NAMALWA (cell line): ENCODE data around the gene TCN2.
"Not testable (repeated sequence)": the region's sequence is repeated elsewhere in the genome, so short reads cannot be mapped to it uniquely, and the experiment has no call there.

Experiments
- DNase-seq: peaks from one replicate; pipeline ENCODE4 v3.0.0-alpha.2; 2015; ENCODE audit warnings: low spot score

Gene TCN2

DNA sequence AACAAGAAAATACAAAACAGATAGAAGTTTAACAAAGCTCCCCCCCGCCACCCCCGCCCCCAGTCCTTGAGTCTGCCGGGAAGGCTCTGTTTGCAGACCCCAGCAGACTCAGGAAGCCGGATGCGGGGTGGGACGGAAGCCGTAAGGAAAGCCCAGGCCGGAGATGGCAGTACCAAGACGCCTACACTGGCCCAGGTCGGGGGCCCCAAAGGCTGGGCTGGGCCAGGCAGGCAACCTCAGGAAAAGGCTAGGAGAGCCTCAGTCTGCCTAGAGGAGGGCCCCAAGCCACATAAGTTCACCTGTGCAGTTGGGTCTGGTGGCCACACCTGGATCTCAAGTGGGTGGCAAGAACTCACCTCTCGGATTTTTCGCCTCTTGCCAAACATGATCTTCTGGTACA is 28.5 kb upstream of the TCN2 start:
- no peak for DNase-seq

GRCh38 chr22:30580896-30581295 is 26.1 kb upstream of the TCN2 start:
- no peak for DNase-seq

GRCh38 chr22:30582051-30582450 is 24.9 kb upstream of the TCN2 start:
- DNase-seq: no peak

- no peak for DNase-seq
Measured at GRCh38 chr22:30582788-30583545, 24.0 kb upstream of the TCN2 start.

GRCh38 chr22:30584441-30584840 is 22.5 kb upstream of the TCN2 start:
- no peak for DNase-seq

DNA sequence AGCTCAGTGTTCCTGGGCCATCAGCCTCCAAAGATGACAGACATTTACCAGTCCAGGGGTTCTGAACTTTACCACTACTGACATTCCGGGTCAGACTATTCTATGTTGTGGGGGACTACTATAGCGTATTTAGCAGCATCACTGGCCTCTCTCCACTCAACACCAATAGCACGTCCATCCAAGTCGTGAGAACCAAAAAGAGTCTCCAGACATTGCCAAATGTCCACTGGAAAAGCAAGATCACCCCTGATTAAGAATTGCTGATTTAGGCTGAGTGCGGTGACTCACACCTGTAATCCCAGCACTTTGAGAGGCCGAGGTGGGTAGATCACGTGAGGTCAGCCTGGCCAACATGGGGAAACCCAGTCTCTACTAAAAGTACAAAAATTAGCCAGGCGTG is 20.6 kb upstream of the TCN2 start:
- no peak for DNase-seq

- DNase-seq: peak; percentile 43
Measured at GRCh38 chr22:30591191-30591587, 15.8 kb upstream of the TCN2 start.

GRCh38 chr22:30591588-30592359 is 15.2 kb upstream of the TCN2 start, which contains the start of gene PES1:
PES1 (minus strand) TSS chr22:30591910; CDS start chr22:30591833, 77 bp downstream.
- DNase-seq: peak; percentile 99

DNA sequence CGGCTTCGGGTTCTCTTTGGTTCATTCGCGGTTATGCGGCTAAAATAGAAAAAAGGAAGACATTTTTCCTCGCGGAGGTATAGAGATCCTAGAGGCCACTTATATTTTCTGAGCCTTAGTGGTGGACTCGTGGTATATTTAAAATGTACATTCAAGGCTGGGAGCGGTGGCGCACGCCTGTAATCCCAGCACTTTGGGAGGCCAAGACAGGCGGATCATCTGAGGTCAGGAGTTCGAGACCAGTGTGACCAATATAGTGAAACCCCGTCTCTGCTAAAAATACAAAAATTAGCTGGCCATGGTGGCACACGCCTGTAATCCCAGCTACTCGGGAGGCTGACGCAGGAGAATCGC is 14.6 kb upstream of the TCN2 start:
- not testable (repeated sequence) for DNase-seq

DNA sequence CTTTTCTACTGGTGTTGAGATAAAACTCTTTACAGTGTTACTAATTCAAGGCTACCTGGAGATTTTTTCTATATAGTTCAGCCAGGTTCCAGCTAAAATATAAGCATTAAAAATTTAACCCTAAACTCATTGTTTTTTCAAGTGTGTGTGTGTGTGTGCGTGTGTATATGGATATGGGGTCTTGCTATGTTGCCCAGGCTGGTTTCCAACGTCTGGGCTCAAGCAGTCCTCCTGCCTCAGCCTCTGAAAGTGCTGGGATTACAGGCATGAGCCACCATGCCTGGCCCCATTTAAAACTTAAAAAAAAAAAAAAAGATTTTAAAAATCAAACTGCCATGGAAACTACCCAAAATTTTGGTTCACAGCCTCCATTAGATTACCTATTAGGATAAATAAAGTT is 10.8 kb upstream of the TCN2 start:
- DNase-seq: no peak

DNA sequence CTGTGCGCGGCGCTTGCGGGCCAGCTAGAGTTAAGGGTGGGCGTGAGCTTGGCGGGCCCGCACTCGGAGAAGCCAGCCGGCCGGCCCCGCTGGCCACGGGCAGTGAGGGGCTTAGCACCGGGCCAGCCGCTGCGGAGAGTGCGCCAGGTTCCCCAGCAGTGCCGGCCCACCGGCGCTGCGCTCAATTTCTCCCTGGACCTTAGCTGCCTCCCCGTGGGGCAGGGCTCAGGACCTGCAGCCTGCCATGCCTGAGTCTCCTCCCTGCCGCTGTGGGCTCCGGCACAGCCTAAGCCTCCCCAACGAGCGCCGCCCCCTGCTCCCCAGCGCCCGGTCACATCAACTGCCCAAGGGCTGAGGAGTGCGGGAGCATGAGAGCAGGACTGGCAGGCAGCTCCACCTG is 10.1 kb upstream of the TCN2 start:
- DNase-seq: no peak

DNA sequence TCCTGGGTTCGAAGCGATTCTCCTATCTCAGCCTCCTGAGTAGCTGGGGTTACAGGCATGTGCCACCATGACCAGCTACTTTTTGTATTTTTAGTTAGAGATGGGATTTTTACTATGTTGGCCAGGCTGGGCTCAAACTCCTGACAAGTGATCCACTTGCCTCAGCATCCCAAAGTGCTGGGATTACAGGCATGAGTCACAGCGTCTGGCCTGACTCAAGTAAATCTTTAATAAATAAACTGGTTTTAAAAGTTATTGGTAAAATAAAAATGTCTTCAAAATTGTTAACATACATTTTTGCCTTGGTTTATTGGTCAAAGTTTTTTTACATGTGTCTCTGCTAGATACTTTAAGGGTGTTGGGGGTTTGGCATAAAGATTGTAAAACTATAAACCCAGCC is 8.0 kb upstream of the TCN2 start:
- DNase-seq: no peak

- DNase-seq: no peak
Measured at GRCh38 chr22:30600921-30601320, 6.1 kb upstream of the TCN2 start.

DNA sequence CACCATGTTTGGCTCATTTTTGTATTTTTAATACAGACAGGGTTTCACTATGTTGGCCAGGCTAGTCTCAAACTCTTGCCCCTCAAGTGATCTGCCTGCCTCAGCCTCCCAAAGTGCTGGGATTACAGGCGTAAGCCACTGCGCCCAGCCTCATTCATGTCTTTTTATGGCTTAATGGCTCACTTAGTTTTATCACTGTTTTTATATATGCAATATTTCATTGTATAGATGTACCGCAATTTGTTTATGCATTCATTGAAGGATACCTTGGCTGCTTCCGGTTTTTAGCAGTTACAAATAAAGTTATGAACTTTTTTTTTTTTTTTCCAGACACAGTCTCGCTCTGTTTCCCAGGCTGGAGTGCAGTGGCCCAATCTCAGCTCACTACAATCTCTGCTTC is 5.5 kb upstream of the TCN2 start:
- no peak for DNase-seq

GRCh38 chr22:30602049-30602448 is 4.9 kb upstream of the TCN2 start:
- peak; percentile 76 for DNase-seq

GRCh38 chr22:30603801-30604200 is 3.2 kb upstream of the TCN2 start:
- no peak for DNase-seq

DNA sequence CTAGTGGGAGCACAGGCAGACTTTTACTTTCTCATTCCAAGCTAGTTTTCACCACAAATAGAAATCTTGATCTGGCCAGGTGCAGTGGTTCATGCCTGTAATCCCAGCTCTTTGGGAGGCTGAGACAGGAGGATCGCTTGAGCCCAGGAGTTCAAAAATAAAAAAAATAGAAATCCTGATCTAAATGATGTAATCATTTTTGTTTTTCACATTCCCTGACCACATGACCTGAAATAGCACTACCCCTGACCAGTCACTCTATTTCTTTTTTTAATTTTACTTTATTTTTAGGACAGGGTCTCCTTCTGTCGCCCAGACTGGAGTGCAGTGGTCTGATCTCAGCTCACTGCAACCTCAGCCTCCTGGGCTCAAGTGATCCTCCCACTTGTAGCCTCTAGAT is 2.3 kb upstream of the TCN2 start:
- no peak for DNase-seq

- DNase-seq: peak; percentile 74
Measured at GRCh38 chr22:30605449-30606110, 1.4 kb upstream of the TCN2 start.

DNA sequence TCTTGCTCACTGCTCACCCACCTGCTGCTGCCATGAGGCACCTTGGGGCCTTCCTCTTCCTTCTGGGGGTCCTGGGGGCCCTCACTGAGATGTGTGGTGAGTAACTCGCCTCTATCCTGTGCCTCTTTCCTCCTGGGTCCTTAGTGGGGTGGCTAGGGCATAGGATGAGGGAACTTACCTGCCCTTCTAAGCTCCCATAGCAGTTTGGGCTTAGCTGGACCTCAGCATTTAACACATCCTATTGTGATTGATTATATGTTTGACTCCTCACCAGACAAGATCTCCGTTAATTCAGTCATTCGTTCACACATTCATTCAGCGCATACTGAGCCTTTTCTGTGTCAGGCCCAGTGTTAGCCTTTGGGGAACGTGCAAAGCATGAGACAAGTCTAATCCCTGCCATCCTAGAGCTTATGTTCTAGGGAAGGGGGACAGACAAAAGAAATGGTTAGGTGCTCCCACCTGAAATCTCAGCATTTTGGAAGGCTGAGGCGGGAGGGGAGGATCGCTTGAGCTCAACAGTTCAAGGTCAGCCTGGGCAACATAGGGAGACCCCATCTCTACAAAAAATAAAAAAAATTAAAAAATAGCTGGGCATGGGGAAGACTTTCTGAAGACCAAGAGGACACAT is 441 bp downstream of the TCN2 start:
- DNase-seq: no peak

DNA sequence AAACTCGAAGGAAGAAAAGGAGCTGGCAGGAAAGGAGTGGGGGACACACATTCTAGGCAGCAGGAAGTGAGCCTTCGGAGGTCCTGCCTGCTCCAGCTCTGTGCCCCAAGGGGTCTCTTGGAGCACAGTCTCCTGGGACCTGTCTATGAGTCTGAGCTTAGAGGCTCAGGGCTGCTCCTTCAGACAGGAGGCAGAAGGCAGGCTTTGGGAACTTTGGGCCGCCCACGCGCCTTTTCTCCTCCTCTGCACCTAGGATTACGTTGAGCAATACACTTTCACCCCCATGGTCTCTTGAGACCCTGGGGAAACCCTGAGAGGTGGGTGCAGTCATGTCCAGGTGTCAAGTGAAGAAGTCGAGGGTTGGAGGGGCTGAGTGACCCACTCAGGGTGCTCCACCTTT is 965 bp downstream of the TCN2 start:
- DNase-seq: no peak

- peak; percentile 25 for DNase-seq
Measured at GRCh38 chr22:30609260-30610185, 2.5 kb downstream of the TCN2 start.

GRCh38 chr22:30610299-30610698 is 3.3 kb downstream of the TCN2 start:
- no peak for DNase-seq
